PFSK-1 (cell line): Measurements from ENCODE around the gene CPSF7.

Experiments used
- FOXP2 ChIP-seq: optimal IDR thresholded peaks from 2 replicates; pipeline ENCODE3; 2011; ENCODE audit warnings: borderline replicate concordance, control low read depth, inconsistent platforms; ENCODE audit not compliant: insufficient read depth; ENCODE audit errors: extremely low read length, extremely low read depth
- POLR2AphosphoS5 ChIP-seq: IDR thresholded peaks from 2 replicates; pipeline ENCODE4 v1.6.1; 2012; ENCODE audit warnings: low read depth, mild to moderate bottlenecking, control low read depth, low read length, moderate library complexity
- TAF1 ChIP-seq: IDR thresholded peaks from 2 replicates; pipeline ENCODE4 v1.6.1; 2012; ENCODE audit warnings: low read length, control low read depth, borderline replicate concordance; ENCODE audit not compliant: insufficient read depth

DNA sequence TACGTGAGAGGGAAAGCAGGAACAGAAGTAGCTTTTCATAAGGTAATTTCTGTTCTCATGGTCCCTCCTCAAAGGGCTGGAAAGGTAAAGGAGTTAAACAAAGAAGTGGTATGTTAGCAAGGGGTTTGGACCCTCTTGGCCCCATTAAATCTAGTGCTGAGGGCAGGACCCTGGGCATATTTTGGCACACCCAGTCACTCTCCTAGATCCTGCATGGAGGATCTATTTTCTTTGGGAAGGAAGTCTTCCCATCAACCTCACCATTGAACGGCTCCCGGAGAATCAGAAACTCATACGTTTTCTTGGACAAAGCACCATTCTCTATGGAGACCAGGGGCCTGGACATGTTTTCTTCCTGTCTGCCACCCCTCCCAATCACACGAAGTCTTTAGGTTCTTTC lies 25.7 kb downstream of the CPSF7 start:
- no peak for TF ChIP-seq TAF1
- TF ChIP-seq FOXP2: no peak
- TF ChIP-seq POLR2AphosphoS5: no peak
